ENCODE data around the gene BRD1.

GRCh38 chr22:49803737-49804375 is 23.8 kb downstream of the BRD1 start:
- TF ChIP-seq POLR2A (IDR thresholded peaks at IDR 0.05) (no peak), CTCF (IDR thresholded peaks at IDR 0.05) (no peak)
